ENCODE results near the gene SLC12A7.

SLC12A7 gene

DNA sequence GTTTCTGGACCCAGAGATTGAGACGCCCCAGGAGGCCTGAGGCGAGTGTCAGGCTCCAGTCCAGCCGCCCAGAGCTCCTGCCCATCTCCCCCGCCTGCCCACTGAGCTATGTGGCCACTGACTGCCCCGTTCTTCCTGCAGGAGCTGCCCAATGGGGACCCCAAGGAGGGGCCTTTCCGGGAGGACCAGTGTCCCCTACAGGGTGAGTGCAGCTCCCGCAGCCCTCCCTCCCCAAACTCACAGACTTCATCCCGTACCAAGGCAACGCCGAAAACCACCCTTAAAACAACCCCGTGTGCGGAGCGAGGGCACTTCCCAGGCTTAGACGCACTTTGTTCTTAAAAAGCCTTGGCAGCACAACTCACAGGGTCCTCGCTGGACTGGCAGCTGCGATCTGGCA lies 79.9 kb downstream of the SLC12A7 start:
- ChIA-PET CTCF (interaction anchor here (0.9 to 1.4 kb wide), 2 partner anchors 12 to 108 kb away, joined by 3 to 4 read pairs; no protein-coding TSS in a partner anchor), POLR2A (interaction anchor here (0.8 kb wide), 1 partner anchor 12 kb away, joined by 3 read pairs; no protein-coding TSS in a partner anchor)
- Histone ChIP-seq H3K9me3 (ENCODE audit: control insufficient read depth, insufficient read depth, low read depth, low read length) (no peaks in the 10 kb centered on the region), H3K4me1 (ENCODE audit: control insufficient read depth, insufficient read depth, low read length) (no peaks in the 10 kb centered on the region), H3K27ac (ENCODE audit: extremely low read depth, low read depth, low read length) (no peak overlapping the region), H3K4me3 (ENCODE audit: low read depth, low read length) (no peak overlapping the region), H3K36me3 (ENCODE audit: control insufficient read depth in 2 of 2, insufficient read depth in 1 of 2, low read length in 2 of 2) (peaks cover 0 to 12% of the 10 kb centered on the region in 2 experiments; a peak in 1 of 3 replicates)
- no peak for TF ChIP-seq KLF10 (tag by site-specific recombination; IDR thresholded peaks at IDR 0.05)
- no peak for TF ChIP-seq ZNF843 (tag by site-specific recombination; IDR thresholded peaks at IDR 0.05)
- TF ChIP-seq HOXD13 (CRISPR knock-in tag; IDR thresholded peaks at IDR 0.05; ENCODE audit: borderline replicate concordance) = no peak
- TF ChIP-seq ZBTB1 (tag by site-specific recombination; IDR thresholded peaks at IDR 0.05) = no peak
- TF ChIP-seq, protein P1, sequence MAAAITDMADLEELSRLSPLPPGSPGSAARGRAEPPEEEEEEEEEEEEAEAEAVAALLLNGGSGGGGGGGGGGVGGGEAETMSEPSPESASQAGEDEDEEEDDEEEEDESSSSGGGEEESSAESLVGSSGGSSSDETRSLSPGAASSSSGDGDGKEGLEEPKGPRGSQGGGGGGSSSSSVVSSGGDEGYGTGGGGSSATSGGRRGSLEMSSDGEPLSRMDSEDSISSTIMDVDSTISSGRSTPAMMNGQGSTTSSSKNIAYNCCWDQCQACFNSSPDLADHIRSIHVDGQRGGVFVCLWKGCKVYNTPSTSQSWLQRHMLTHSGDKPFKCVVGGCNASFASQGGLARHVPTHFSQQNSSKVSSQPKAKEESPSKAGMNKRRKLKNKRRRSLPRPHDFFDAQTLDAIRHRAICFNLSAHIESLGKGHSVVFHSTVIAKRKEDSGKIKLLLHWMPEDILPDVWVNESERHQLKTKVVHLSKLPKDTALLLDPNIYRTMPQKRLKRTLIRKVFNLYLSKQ (tag by site-specific recombination; IDR thresholded peaks at IDR 0.05; ENCODE audit: borderline replicate concordance) = no peak
- TF ChIP-seq FEZF1 (tag by site-specific recombination; IDR thresholded peaks at IDR 0.05) = no peak
- TF ChIP-seq GLIS2 (tag by site-specific recombination; IDR thresholded peaks at IDR 0.05) = no peak
- TF ChIP-seq TRIM28 (IDR thresholded peaks at IDR 0.05; ENCODE audit: borderline replicate concordance, low read length) = no peak
- TF ChIP-seq ZNF76 (tag by site-specific recombination; IDR thresholded peaks at IDR 0.05; ENCODE audit: borderline replicate concordance, low read depth) = no peak
- no peak for TF ChIP-seq ZNF146 (tag by site-specific recombination; IDR thresholded peaks at IDR 0.05)
- TF ChIP-seq ZNF114 (tag by site-specific recombination; IDR thresholded peaks at IDR 0.05) = no peak
- TF ChIP-seq OVOL3 (tag by site-specific recombination; IDR thresholded peaks at IDR 0.05) = no peak
- no peak for TF ChIP-seq PRDM2 (tag by site-specific recombination; IDR thresholded peaks at IDR 0.05; ENCODE audit: borderline replicate concordance)
- TF ChIP-seq, protein P2, sequence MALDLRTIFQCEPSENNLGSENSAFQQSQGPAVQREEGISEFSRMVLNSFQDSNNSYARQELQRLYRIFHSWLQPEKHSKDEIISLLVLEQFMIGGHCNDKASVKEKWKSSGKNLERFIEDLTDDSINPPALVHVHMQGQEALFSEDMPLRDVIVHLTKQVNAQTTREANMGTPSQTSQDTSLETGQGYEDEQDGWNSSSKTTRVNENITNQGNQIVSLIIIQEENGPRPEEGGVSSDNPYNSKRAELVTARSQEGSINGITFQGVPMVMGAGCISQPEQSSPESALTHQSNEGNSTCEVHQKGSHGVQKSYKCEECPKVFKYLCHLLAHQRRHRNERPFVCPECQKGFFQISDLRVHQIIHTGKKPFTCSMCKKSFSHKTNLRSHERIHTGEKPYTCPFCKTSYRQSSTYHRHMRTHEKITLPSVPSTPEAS (tag by site-specific recombination; IDR thresholded peaks at IDR 0.05) = no peak
- TF ChIP-seq ZNF596 (tag by site-specific recombination; IDR thresholded peaks at IDR 0.05) = no peak
- no peak for TF ChIP-seq ZNF184 (tag by site-specific recombination; IDR thresholded peaks at IDR 0.05)
- no peak for TF ChIP-seq ZFP69B (tag by site-specific recombination; IDR thresholded peaks at IDR 0.05)
